H1 (cell line): ENCODE measurements around the gene KCTD10. TPM values are rescaled to one million over a fixed set of nuclear protein-coding genes. Genes with fewer than 3 reads are reported as not detected.

Experiments
- EP300 ChIP-seq, 2 experiments: IDR thresholded peaks; 1 replicate in 1 of 2; 2 replicates in 1 of 2; pipeline ENCODE4 v1.6.1; 2011 to 2012; ENCODE audit warnings: low read depth in 2 of 2, low read length in 2 of 2, mild to moderate bottlenecking in 2 of 2, borderline replicate concordance in 1 of 2, inconsistent platforms in 1 of 2, moderate library complexity in 1 of 2
- KDM1A ChIP-seq: fragments of 200-600, 300-600 bp; sonication (generic); IDR thresholded peaks from 2 replicates; pipeline ENCODE4 v1.7.1; 2016; ENCODE audit warnings: mild to moderate bottlenecking, low read length, borderline replicate concordance
- NANOG ChIP-seq: IDR thresholded peaks from 2 replicates; pipeline ENCODE4 v1.6.1; 2011; ENCODE audit warnings: low read length, low read depth, mild to moderate bottlenecking, inconsistent platforms; ENCODE audit not compliant: insufficient read depth, poor library complexity, severe bottlenecking
- TEAD4 ChIP-seq: IDR thresholded peaks from 2 replicates; pipeline ENCODE4 v1.6.1; 2012; ENCODE audit warnings: low read depth, low read length, inconsistent platforms, mixed read lengths
- polyA plus RNA-seq, 7 experiments: library from polyadenylated mRNA; depleted of rRNA in 3 of 7; stranded (reverse) in 5 of 7; unstranded in 2 of 7; fragments of >200 nt in 5 of 7; fragments of 200-250 nt in 2 of 7; gene quantifications; 1 replicate in 5 of 7; 2 replicates in 1 of 7; 4 replicates in 1 of 7; pipeline versions ENCODE4 v1.2.1 to v1.2.3, GENCODE V29; 2011 to 2013; ENCODE audit warnings: missing spikeins in 2 of 7, mixed read lengths in 2 of 7
- total RNA-seq: library from RNA; stranded (reverse); fragmentation: NEBNext Ultra II Directional; extraction: Animal tissue kit (Norgen Biotek cat#: 25700); gene quantifications from 2 replicates; pipeline ENCODE4 v1.2.1, GENCODE V29; 2021

Gene KCTD10
- total and polyA plus RNA-seq, 2 of the 8 experiments (the other 6 are each of a cell fraction or from before 2014, with no cell fraction given) = 45.3 to 52.4 TPM

DNA sequence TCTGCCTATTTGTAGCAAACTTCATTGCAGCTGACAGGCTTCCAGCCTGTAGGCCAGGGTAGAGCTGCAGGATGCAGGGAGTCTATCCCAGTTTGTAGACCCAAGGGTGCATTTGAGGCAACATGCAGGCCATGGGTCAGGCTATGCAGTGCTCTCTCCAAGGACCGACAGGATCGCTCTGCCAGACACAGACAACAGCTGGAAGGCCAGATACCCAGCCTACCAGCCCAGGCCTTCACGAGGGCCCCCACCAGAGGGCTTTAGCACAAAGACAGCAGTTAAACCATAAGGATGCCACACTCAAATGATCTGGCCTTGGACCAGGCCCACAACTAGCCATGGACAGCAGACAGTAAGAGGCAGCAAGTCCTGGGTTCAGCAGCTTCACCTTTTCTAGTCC lies 10.3 kb downstream of the KCTD10 start (continued):
- TF ChIP-seq EP300 (IDR thresholded peaks at IDR 0.05; ENCODE audit: borderline replicate concordance in 1 of 2, low read depth in 2 of 2, low read length in 2 of 2) (no peak), TEAD4 (no peak), KDM1A (no peak), NANOG (no peak)
